Epithelial cell of esophagus (primary cell): ENCODE measurements around the gene POU6F2.
A peak's percentile ranks its signal among the peaks of the same experiment; 100 is the strongest.

Experiments used
- DNase-seq: peaks from one replicate; pipeline ENCODE4 v3.0.0; 2010; ENCODE audit warnings: low read depth
- H3K4me3 ChIP-seq: 2 replicates; pipeline ENCODE4 v1.5.1; 2011; ENCODE audit warnings: mild to moderate bottlenecking, low read length, control low read depth
- TF ChIP-seq, protein P1 (sequence below): IDR thresholded peaks from 2 replicates; pipeline ENCODE4 v1.5.1; 2011; ENCODE audit warnings: low read depth, mild to moderate bottlenecking, low read length, control low read depth, inconsistent platforms; ENCODE audit not compliant: insufficient read depth; ENCODE audit errors: missing control alignments

POU6F2 gene

DNA sequence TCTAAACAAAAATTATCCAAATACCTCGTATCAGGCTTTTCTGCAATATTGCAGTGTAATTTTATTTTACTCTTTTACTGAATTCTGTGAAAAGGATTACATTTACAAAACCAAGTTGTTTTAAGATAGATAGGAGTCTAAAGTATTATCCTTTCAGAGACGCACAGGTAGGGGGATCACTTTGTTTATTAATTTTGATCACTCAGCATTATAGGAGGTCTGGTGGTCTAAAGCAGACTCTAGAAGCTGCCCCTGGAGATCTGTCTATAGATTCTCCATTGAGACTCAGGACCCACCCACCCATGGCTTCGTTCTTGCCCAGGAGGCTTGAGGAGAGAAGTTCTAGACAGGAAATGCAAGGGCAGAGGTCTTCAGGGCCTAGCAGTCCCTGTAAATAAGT is 365.1 kb downstream of the POU6F2 start:
- TF ChIP-seq, protein P1, sequence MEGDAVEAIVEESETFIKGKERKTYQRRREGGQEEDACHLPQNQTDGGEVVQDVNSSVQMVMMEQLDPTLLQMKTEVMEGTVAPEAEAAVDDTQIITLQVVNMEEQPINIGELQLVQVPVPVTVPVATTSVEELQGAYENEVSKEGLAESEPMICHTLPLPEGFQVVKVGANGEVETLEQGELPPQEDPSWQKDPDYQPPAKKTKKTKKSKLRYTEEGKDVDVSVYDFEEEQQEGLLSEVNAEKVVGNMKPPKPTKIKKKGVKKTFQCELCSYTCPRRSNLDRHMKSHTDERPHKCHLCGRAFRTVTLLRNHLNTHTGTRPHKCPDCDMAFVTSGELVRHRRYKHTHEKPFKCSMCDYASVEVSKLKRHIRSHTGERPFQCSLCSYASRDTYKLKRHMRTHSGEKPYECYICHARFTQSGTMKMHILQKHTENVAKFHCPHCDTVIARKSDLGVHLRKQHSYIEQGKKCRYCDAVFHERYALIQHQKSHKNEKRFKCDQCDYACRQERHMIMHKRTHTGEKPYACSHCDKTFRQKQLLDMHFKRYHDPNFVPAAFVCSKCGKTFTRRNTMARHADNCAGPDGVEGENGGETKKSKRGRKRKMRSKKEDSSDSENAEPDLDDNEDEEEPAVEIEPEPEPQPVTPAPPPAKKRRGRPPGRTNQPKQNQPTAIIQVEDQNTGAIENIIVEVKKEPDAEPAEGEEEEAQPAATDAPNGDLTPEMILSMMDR: no peak
- no peak overlapping the region for H3K4me3 ChIP-seq
- DNase-seq: no peak

- no peak for DNase-seq
- TF ChIP-seq, protein P1: no peak
- no peak overlapping the region for H3K4me3 ChIP-seq
Observed at GRCh38 chr7:39349452-39350123, 371.9 kb downstream of the POU6F2 start.

DNA sequence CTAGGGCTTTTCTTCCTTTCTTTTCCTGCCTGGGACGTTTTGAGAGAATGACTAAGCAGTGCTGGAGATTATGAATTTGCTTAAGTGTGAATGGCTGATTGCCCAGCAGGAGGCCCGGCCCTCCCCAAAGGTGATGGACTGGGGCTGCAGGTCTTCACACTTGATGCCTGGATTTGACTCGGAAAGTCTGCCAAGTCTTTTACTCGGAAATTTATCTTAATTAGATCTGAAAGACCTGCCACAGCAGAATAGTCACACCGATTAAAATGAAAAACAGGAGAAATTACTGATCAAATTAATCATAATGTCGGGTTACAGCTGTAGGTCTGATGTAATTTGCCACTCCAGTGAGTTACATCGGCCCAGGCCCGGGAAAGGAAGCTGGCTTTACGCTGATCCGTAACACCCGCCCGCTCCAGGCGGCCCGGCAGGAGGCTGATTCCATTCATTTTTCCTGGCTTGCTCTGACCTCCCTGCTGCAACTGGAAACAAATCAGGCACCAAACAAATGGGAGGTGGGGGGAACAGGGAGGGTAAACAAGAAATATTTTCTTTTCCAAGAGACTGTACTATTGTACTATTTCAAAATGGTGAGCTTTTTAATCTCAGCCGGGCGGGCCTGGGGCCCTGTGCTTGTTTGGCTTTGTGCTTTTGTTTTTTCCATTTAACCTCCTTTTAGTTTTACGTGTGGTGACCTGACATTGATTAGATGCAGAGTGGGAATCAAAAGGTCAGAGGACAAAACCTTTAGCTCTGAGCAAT is 376.1 kb downstream of the POU6F2 start:
- DNase-seq: peak; percentile 15
- no peak overlapping the region for H3K4me3 ChIP-seq
- TF ChIP-seq, protein P1: peak; percentile 9

DNA sequence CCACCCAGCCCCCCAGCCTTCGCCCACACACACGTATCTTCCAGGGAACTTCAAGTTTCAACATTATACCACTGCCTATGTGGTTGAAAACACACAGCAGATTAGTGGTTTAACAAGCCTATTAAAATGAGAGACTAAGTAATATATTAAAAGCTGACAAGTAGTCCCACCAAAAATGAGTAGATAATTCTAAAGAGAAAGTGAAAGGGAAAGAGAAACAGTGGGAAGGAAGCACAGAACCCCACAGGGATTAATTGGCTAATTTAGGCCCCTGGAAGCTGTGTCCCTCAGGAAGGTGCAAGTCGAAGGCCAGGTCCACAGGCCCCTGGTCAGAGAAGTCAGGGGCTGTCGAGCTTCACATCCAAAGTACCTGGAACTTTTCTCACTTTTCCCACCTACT is 378.0 kb downstream of the POU6F2 start:
- DNase-seq: no peak
- H3K4me3 ChIP-seq: no peak overlapping the region
- TF ChIP-seq, protein P1: no peak

DNA sequence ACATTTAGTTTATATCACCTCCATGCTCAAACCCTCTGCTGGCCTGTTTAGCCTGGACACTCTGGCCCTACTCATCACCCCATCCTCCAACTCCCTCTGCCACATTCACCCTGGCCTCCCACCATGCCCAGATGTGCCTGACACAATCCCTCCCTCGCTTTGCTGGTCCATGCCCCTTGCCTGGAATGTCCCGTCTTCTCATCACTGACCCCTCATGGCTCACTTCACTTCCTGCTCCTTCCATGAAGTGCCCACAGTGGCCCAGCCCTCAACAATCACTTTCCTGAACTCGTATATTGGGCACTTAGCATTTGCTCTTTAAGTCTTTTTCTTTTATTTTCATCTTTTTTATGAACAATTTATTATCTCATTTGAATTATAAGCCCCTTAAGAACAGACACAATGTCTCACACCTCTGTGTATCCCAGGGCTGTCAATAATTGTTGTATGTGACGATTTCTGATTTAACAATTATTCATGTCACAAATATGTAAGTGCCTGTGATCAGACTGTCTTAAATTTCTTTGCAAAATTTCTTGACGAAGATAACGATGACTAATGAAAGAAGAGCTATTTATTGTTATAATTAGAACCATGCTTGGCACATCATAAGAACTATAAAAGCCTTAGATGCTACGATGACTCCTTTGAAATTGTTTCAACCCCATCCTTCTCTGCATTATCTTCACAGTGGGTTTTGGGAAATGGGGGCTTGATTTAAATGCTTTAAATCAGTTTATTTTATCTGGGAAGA is 378.6 kb downstream of the POU6F2 start:
- TF ChIP-seq, protein P1: no peak
- H3K4me3 ChIP-seq: no peak overlapping the region
- no peak for DNase-seq

GRCh38 chr7:39357648-39358047 is 379.9 kb downstream of the POU6F2 start:
- no peak for DNase-seq
- TF ChIP-seq, protein P1: peak; percentile 16

More at GRCh38 chr7:39357648-39358047, 379.9 kb downstream of the POU6F2 start:
- H3K4me3 ChIP-seq: no peak overlapping the region
